BLaER1 (cell line): ENCODE data around the gene EPHA6.

Experiments used
- H3K27ac ChIP-seq: shearing (Covaris generic); formaldehyde crosslinking; 2 replicates; pipeline ENCODE4 v1.8.1; 2022
- H3K27me3 ChIP-seq: shearing (Covaris generic); formaldehyde crosslinking; 2 replicates; pipeline ENCODE4 v1.8.1; 2022
- H3K36me3 ChIP-seq: shearing (Covaris generic); formaldehyde crosslinking; 2 replicates; pipeline ENCODE4 v1.8.1; 2022
- H3K4me1 ChIP-seq: shearing (Covaris generic); formaldehyde crosslinking; 2 replicates; pipeline ENCODE4 v1.8.1; 2022
- H3K4me2 ChIP-seq: shearing (Covaris generic); formaldehyde crosslinking; 2 replicates; pipeline ENCODE4 v1.8.1; 2022
- H3K4me3 ChIP-seq: shearing (Covaris generic); formaldehyde crosslinking; 2 replicates; pipeline ENCODE4 v1.8.1; 2022
- H3K9ac ChIP-seq: shearing (Covaris generic); formaldehyde crosslinking; 2 replicates; pipeline ENCODE4 v1.8.1; 2022
- H3K9me3 ChIP-seq: shearing (Covaris generic); formaldehyde crosslinking; 2 replicates; pipeline ENCODE4 v1.8.1; 2022
- H4K20me1 ChIP-seq: shearing (Covaris generic); formaldehyde crosslinking; 2 replicates; pipeline ENCODE4 v1.8.1; 2022
- Cebpa-rat ChIP-seq: shearing (Covaris generic); IDR thresholded peaks from 2 replicates; pipeline ENCODE4 v1.8.1; 2022

EPHA6 gene

DNA sequence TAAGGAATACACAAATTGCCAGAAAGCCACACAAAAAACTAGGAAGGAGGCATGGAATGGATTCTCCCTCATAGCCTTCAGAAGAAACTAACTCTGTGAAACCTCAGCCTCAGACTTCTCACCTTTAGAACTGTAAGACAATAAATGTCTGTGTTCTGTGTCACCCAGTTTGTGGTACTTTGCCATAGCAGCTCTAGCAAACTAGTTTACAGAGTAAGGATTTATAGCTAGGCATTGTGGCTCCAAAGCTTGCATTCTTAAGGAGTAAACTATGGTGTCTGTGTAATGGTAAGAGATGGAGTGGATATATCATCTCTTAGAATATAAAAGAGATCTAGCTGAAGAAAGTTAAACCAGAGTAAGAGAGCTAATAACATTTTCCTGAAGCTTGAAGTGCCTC, 18.9 kb downstream of the EPHA6 start:
- Histone ChIP-seq H3K4me1 (no peaks in the 10 kb centered on the region), H3K9me3 (no peaks in the 10 kb centered on the region), H3K9ac (no peak overlapping the region), H3K36me3 (no peaks in the 10 kb centered on the region), H4K20me1 (no peaks in the 10 kb centered on the region), H3K27me3 (no peaks in the 10 kb centered on the region), H3K27ac (no peak overlapping the region), H3K4me3 (no peak overlapping the region), H3K4me2 (no peak overlapping the region)
- TF ChIP-seq Cebpa-rat: no peak

DNA sequence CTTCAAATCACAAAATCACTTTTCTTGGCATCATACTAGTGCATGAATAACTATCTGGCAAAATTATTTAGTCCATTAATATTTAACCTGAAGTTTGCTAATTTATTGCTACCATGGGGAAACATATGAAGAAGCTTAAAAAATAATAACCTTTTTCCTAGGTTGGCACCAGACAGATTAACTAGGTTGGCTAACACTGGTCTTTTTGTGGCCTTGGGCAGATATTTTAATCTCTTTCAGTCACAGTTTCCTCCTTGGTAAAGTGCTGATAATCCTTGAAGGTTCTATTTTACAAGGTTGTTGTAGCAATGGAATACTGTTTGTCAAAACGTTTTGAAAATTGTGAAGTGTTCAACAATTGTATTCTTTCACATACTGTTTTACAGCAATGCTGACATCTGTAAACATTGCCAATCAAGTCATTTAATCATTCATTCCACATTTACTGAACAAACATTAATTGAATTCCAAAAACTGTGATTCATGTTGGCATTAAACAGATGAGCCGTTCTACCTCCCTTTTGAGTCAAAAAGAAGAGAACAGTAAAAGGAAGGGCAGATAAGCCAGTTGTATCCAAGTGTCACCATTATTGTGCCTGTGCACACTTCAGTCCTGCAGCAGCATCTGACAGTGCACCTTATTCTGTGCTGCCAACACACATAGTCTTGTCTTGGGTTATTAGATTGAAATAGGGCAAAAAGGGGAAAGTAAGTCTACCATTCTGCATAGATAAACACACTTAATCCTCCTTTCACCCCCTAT, 21.9 kb downstream of the EPHA6 start:
- Histone ChIP-seq H3K27me3 (no peaks in the 10 kb centered on the region), H3K27ac (no peak overlapping the region), H3K36me3 (no peaks in the 10 kb centered on the region), H3K4me1 (no peaks in the 10 kb centered on the region), H3K4me3 (no peak overlapping the region), H3K4me2 (no peak overlapping the region), H3K9me3 (no peaks in the 10 kb centered on the region), H3K9ac (no peak overlapping the region), H4K20me1 (no peaks in the 10 kb centered on the region)
- no peak for TF ChIP-seq Cebpa-rat

DNA sequence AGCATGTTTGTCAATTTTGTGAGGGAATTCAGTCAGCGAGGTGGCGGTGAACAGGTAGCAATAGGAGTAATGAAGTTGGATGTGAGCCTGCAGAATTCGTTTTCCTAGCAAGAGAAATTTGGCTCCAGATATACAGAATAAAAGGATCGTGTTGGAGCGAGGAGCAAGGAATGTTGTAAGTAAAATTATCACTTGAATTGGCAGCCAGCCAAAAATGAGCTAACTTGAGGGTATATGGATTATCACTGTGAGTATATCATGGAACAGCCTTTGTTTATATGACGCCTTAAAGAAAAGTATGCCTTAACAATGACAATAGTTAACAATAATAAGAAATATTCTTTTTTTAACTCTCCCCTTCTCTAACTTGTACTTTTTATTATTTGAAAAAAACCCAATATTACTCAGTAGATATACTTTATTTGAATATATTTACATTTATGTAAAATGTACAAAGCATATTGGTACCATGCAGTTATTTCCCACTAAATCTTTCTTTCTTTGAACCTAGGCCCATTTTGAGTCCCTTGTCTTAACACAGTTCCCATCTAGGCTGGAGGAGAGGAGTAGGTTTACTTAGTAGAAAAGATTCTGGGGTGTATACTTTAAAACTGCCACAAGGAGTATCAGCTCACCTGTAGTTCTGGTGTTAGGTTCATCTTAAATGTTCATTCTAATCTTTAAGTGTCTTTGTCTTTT, 29.3 kb downstream of the EPHA6 start:
- Histone ChIP-seq H3K36me3 (no peaks in the 10 kb centered on the region), H3K9ac (no peak overlapping the region), H3K4me2 (no peak overlapping the region), H3K27me3 (no peaks in the 10 kb centered on the region), H4K20me1 (no peaks in the 10 kb centered on the region), H3K4me3 (no peak overlapping the region), H3K9me3 (no peaks in the 10 kb centered on the region), H3K27ac (no peak overlapping the region), H3K4me1 (no peaks in the 10 kb centered on the region)
- TF ChIP-seq Cebpa-rat: no peak

DNA sequence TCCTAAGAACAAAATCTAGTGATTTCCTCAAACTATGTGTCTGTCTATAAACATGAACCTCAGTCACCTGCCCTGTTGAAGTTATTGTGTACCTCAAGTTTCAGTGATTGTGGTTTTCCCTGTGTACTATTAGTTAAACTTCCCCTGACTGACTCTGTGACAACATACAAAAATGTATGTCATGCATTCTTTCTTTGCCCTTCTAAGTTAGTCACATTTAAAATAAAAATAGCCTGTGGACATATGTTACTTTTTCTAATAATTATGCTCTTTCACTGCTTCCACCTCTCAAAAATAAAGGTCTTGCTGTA, 29.8 kb downstream of the EPHA6 start:
- H3K27ac ChIP-seq: no peak overlapping the region
- no peaks in the 10 kb centered on the region for H4K20me1 ChIP-seq
- H3K27me3 ChIP-seq: no peaks in the 10 kb centered on the region
- no peak for TF ChIP-seq Cebpa-rat
- H3K9ac ChIP-seq: no peak overlapping the region
- H3K9me3 ChIP-seq: no peaks in the 10 kb centered on the region
- H3K4me3 ChIP-seq: no peak overlapping the region
- no peaks in the 10 kb centered on the region for H3K4me1 ChIP-seq
- no peak overlapping the region for H3K4me2 ChIP-seq
- H3K36me3 ChIP-seq: no peaks in the 10 kb centered on the region

DNA sequence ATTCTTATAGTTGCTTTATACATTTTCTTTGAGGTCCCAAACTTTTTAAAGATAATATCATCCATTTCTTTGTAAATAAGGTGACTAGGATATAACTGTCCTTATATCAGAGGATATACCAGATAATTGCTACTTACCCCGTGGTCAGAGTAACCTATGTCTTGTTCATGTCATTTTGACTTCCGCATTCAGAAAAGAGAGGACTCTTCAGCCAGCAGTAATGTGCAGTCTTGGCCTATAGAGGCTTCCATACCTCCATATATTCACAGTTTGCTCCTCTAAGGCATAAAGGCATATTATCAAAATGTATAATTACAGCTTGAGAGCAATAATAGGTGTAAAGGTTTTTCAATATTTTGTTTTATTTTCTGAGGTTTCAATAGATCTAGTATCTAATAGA, 38.5 kb downstream of the EPHA6 start:
- H3K4me3 ChIP-seq: no peak overlapping the region
- no peaks in the 10 kb centered on the region for H3K27me3 ChIP-seq
- no peaks in the 10 kb centered on the region for H3K9me3 ChIP-seq
- no peak overlapping the region for H3K9ac ChIP-seq
- H3K36me3 ChIP-seq: no peaks in the 10 kb centered on the region
- no peak overlapping the region for H3K4me2 ChIP-seq
- no peaks in the 10 kb centered on the region for H4K20me1 ChIP-seq
- H3K4me1 ChIP-seq: no peaks in the 10 kb centered on the region
- no peak overlapping the region for H3K27ac ChIP-seq
- no peak for TF ChIP-seq Cebpa-rat

DNA sequence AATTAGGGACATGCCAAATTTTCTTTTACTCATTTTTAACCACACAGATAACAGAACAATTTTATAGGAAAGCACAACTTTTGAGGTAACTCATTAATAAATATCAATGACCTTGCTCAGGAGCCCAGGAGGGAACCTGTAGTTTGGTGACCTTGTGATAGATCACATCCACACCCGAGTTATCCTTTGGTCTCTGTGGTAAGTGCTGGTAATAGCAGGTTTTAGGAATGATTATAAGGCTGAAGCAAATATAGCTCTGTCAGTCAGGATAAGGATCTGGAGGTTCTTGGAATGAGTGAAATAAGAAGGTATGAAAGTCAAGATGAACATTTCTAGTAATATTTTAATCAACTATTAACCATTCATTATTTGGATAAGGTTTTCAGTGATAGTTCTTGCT, 46.5 kb downstream of the EPHA6 start:
- no peak overlapping the region for H3K4me3 ChIP-seq
- no peaks in the 10 kb centered on the region for H3K27me3 ChIP-seq
- H3K36me3 ChIP-seq: no peaks in the 10 kb centered on the region
- H3K9ac ChIP-seq: no peak overlapping the region
- H4K20me1 ChIP-seq: no peaks in the 10 kb centered on the region
- H3K4me1 ChIP-seq: no peaks in the 10 kb centered on the region
- H3K9me3 ChIP-seq: no peaks in the 10 kb centered on the region
- no peak overlapping the region for H3K27ac ChIP-seq
- no peak overlapping the region for H3K4me2 ChIP-seq
- no peak for TF ChIP-seq Cebpa-rat

DNA sequence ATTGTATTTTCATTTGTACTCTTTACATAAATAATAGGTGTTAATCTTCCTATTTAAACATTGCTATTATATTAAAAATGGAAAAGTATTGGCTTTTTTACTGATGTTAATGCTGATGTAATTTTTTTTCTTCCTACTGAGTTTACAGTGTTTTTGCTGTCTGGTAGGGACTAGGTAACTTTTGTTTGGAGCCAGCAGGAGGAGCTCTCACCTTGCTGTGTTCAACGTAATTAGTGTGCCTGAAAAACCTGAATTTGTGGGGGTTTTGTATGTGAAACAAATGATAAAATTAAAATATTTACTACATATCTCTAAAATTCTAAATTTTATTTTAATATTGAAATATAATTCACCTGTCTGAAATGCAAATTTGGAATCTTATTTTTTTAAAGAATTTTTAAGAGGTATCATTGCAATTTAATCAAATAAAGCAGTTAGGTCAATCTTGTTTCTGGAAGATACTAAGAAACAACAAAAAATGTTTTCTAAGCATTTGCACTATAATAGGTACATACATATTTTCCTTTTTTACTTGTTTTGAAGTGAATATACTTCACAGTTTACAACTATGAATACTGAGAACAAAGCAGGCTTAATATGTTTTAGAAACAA, 48.8 kb downstream of the EPHA6 start:
- Histone ChIP-seq H3K36me3 (no peaks in the 10 kb centered on the region), H3K9ac (no peak overlapping the region), H3K4me1 (no peaks in the 10 kb centered on the region), H3K4me3 (no peak overlapping the region), H4K20me1 (no peaks in the 10 kb centered on the region), H3K4me2 (no peak overlapping the region), H3K27ac (no peak overlapping the region), H3K9me3 (no peaks in the 10 kb centered on the region), H3K27me3 (no peaks in the 10 kb centered on the region)
- TF ChIP-seq Cebpa-rat: no peak

DNA sequence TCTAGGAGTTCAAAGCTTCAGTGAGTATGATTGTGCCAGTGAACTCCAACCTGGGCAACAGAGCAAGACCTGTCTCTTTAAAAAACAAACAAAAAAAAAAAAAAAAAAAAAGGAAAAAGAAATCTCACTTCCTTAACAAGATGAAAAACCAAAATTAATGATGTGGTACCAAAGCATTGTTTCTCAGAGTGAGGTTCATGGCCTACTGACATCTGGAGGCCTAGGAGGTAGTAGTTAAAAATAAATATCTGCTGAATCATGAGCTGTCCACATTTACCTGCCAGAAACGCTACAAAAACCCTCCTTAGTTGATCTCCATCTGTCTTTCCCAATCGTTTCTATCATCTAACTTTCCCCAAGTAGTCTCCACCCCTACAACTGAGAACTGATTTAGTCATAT, 51.2 kb downstream of the EPHA6 start:
- no peaks in the 10 kb centered on the region for H3K27me3 ChIP-seq
- no peak for TF ChIP-seq Cebpa-rat
- no peaks in the 10 kb centered on the region for H4K20me1 ChIP-seq
- no peaks in the 10 kb centered on the region for H3K9me3 ChIP-seq
- no peak overlapping the region for H3K9ac ChIP-seq
- H3K4me3 ChIP-seq: no peak overlapping the region
- H3K4me1 ChIP-seq: no peaks in the 10 kb centered on the region
- H3K4me2 ChIP-seq: no peak overlapping the region
- no peaks in the 10 kb centered on the region for H3K36me3 ChIP-seq
- no peak overlapping the region for H3K27ac ChIP-seq

DNA sequence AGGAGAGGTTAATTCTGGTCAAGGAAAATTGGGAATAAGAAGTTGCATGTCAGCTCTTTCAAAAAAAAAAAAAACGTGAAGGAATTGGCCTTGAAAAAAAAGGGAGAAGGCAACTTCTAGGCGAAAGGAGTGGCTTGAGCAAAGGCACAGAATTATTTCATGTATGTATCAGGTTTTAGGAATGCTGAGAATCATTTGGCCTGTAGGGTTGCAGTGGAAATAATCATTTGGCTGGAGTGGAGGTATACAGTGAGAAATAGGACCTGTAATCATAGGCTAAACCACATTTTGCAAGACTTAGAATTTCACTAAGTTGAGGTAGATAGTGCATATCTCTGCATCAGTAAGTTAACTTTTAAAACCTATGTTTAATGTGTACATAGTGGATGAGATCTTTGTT, 54.9 kb downstream of the EPHA6 start:
- H4K20me1 ChIP-seq: no peaks in the 10 kb centered on the region
- H3K4me1 ChIP-seq: no peaks in the 10 kb centered on the region
- H3K27me3 ChIP-seq: no peaks in the 10 kb centered on the region
- no peaks in the 10 kb centered on the region for H3K9me3 ChIP-seq
- no peak for TF ChIP-seq Cebpa-rat
- H3K4me2 ChIP-seq: no peak overlapping the region
- no peak overlapping the region for H3K9ac ChIP-seq
- no peaks in the 10 kb centered on the region for H3K36me3 ChIP-seq
- no peak overlapping the region for H3K4me3 ChIP-seq
- no peak overlapping the region for H3K27ac ChIP-seq

DNA sequence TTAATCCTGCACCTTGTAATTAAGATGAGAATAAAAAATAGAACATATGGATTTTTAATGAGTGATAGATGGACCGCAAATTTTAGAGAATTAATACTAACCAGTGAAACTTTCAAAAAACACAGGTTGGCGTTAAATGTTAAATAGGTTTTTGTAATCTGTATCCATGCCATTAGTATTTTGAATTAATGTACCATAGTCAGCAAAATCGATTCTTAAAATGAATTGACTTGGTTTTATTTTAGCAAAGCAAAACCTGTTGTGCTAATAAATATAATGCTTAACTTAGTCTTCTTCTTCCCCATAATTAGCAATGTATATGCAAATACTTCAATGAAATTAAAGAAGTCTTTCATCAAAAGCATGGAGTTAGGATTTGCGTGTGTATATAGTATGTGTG, 63.1 kb downstream of the EPHA6 start:
- TF ChIP-seq Cebpa-rat: no peak
- Histone ChIP-seq H3K27me3 (no peaks in the 10 kb centered on the region), H3K36me3 (no peaks in the 10 kb centered on the region), H4K20me1 (no peaks in the 10 kb centered on the region), H3K9ac (no peak overlapping the region), H3K9me3 (peaks cover 13% of the 10 kb centered on the region), H3K4me2 (no peak overlapping the region), H3K27ac (no peak overlapping the region), H3K4me3 (no peak overlapping the region), H3K4me1 (peaks cover 15% of the 10 kb centered on the region)
